DMS53 (cell line): ENCODE results near the gene HLA-DQA2.
A peak's percentile ranks its signal among the peaks of the same experiment; 100 is the strongest.
"Not testable (repeated sequence)": the region's sequence is repeated elsewhere in the genome, so short reads cannot be mapped to it uniquely, and the experiment has no call there.

ENCODE experiments used
- DNase-seq: peaks from one replicate; lab custom pipeline; 2025; lab: John Stamatoyannopoulos, UW

Gene HLA-DQA2

GRCh38 chr6:32779036-32779435 lies 37.8 kb downstream of the HLA-DQA2 start:
- peak; percentile 36 for DNase-seq

DNA sequence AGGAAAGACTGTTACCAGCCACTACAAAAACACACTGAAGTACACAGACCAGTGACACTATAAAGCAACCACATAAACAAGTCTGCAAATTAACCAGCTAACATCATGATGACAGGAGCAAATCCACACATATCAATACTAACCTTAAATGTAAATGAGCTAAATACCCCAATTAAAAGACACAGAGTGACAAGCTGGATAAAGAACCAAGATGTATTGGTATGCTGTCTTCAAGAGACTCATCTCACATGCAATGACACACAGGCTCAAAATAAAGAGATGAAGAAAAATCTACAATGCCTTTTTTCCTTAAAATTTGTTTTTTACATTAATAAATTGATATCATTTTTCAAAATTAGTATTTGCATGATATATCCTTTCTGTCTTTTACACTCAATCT lies 41.7 kb downstream of the HLA-DQA2 start:
- not testable (repeated sequence) for DNase-seq

GRCh38 chr6:32785781-32786533 lies 44.8 kb downstream of the HLA-DQA2 start:
- peak; percentile 88 for DNase-seq

- no peak for DNase-seq
These were observed 49.1 kb downstream of the HLA-DQA2 start for GRCh38 chr6:32790306-32790705.

DNA sequence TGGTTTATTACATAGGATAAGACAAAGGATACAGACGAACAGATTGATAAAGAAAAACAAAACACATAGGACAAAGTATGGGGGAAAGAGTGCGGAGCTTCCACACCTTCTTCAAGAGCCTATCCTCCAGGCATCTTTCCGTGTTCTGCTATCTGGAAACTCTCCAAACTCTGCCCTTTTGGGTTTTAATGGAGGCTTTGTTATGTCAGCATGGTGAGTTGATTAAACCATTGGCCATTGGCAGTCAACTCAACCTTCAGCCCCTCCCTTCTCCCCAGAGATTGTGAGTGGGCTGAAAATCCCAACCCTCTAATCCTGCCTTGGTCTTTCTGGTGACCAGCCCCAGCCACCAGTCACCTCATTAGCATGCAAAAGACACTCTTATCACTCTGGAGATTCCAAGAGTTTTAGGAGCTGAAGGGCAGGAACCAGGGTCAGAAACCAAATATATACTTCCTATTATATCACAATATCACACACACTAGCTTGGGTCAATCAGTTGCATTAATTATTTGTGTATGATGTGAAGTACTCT lies 51.8 kb downstream of the HLA-DQA2 start:
- no peak for DNase-seq

- no peak for DNase-seq
These were observed 53.3 kb downstream of the HLA-DQA2 start for GRCh38 chr6:32794510-32794909.
